Placental pericyte (primary cell): ENCODE results near the gene LGALS9B. TPM values are rescaled to one million over a fixed set of nuclear protein-coding genes. Genes with fewer than 3 reads are reported as not detected.

ENCODE experiments used
- small RNA-seq: library from RNA; depleted of rRNA; stranded (forward); fragments of <200 nt; gene quantifications from one replicate; pipeline ENCODE3, GENCODE V24; 2012; ENCODE audit warnings: low replicate concordance
- total RNA-seq: library from RNA; depleted of rRNA; stranded (reverse); fragments of >200 nt; gene quantifications from 2 replicates; pipeline ENCODE4 v1.2.3, GENCODE V29; 2012

LGALS9B gene
- not detected in 2 replicates for total RNA-seq

DNA sequence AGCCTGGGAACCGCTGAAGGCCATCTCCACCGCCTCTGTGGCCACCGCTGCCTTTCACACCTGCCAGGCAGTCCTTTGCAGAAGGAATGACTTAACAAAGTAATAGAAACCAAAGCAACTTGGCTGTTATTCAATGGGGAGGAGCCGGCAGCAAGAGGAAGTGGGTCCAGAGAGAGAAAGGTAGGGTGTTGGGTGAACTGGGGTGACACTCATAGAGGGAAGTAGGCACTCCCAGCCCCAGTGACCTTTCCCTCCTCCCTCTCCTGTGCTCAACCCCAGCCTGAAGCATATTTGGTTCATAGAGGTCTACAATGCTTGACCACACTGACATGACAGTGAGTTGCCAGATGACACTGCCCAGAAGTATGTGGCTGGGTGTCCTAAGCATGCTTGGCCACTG is at the start of gene LGALS9B:
LGALS9B (minus strand) TSS at position 93 of the 400 bp plus-strand sequence; CDS start at position 24, 69 bp downstream.

Small RNA genes lying within 50 kb of the gene (small RNA-seq; reads per million reads assigned to genes)
- not detected for gene YWHAEP3

Other genes with a start within 250 kb of the LGALS9B start
- not detected in 2 replicates for gene CDRT15L2, start 112.2 kb upstream of the LGALS9B start, total RNA-seq